GM12878 (cell line): ENCODE data around the gene PACS2. TPM values are rescaled to one million over a fixed set of nuclear protein-coding genes. Genes with fewer than 3 reads are reported as not detected.

Source experiments
- ATAC-seq: fragments of 200-7000 bp; cut with Tn5 transposase; 3 replicates; pipeline ENCODE4 v1.9.1; 2020; ENCODE audit warnings: mild to moderate bottlenecking, moderate library complexity
- BruUV-seq: library from RNA; stranded (reverse); fragments of 400-500 nt; replicated peaks from 2 replicates; lab custom pipeline; 2021; lab: Mats Ljungman, UMichigan
- CTCF ChIA-PET: fragments of 300-600 bp; sonication (Branson Sonifier 250); formaldehyde crosslinking; extraction: SDS; loops from one replicate; lab custom pipeline; 2021; ENCODE audit warnings: inconsistent platforms; lab: Yijun Ruan, JAX
- POLR2A ChIA-PET: fragments of 350-600 bp; formaldehyde crosslinking; extraction: SDS; loops from one replicate; lab custom pipeline; 2021; ENCODE audit warnings: inconsistent platforms; lab: Charles Lee
- RAD21 ChIA-PET: fragments of 300-600 bp; sonication (Branson Sonifier 250); formaldehyde crosslinking; loops from one replicate; lab custom pipeline; 2023; ENCODE audit warnings: antibody characterized with exemption; ENCODE audit not compliant: unreplicated experiment; lab: Charles Lee
- SMC1A ChIA-PET: fragments of 300-600 bp; sonication (Branson Sonifier 250); formaldehyde crosslinking; loops from one replicate; lab custom pipeline; 2023; ENCODE audit not compliant: unreplicated experiment, uncharacterized antibody; lab: Charles Lee
- DNase-seq: peaks from one replicate; pipeline ENCODE4 v3.0.0-alpha.2; 2011; ENCODE audit warnings: low read depth, low spot score
- FAIRE-seq: peaks from 3 replicates; lab custom pipeline; 2011; peaks lifted over from hg19 to GRCh38; lab: Jason Lieb, UNC
- H2AFZ ChIP-seq: 2 replicates; pipeline ENCODE4 v1.6.0; 2011; ENCODE audit warnings: low read depth, low read length, control low read depth; ENCODE audit not compliant: control insufficient read depth
- H3K27ac ChIP-seq: 2 replicates; pipeline ENCODE4 v1.5.1; 2011; ENCODE audit warnings: control low read depth; ENCODE audit not compliant: control insufficient read depth, insufficient read depth
- H3K27me3 ChIP-seq, 2 experiments: replicated peaks in 1 of 2; 2 replicates each; pipeline versions ENCODE4 v1.6.0 to v1.6.1; 2011; ENCODE audit warnings: low read length in 1 of 2; ENCODE audit not compliant: control insufficient read depth in 2 of 2, insufficient read depth in 2 of 2
- H3K36me3 ChIP-seq, 2 experiments: 2 replicates each; pipeline ENCODE4 v1.5.1; 2011; ENCODE audit warnings: low read length in 1 of 2; ENCODE audit not compliant: control insufficient read depth in 2 of 2, insufficient read depth in 2 of 2
- H3K4me1 ChIP-seq: 2 replicates; pipeline ENCODE4 v1.6.1; 2011; ENCODE audit warnings: mild to moderate bottlenecking, low read length, moderate library complexity, mixed read lengths; ENCODE audit not compliant: control insufficient read depth, insufficient read depth
- H3K4me2 ChIP-seq: 2 replicates; pipeline ENCODE4 v1.6.0; 2011; ENCODE audit warnings: control low read depth; ENCODE audit not compliant: control insufficient read depth, insufficient read depth
- H3K4me3 ChIP-seq: fragments of 200-600 bp; sonication (generic); 2 replicates; pipeline ENCODE4 v1.5.1; 2016
- H3K79me2 ChIP-seq: 2 replicates; pipeline ENCODE4 v1.6.0; 2011; ENCODE audit warnings: low read length; ENCODE audit not compliant: control insufficient read depth, insufficient read depth
- H3K9ac ChIP-seq: 2 replicates; pipeline ENCODE4 v1.8.0; 2011; ENCODE audit warnings: low read length, control low read depth, mixed read lengths; ENCODE audit not compliant: control insufficient read depth, insufficient read depth
- H3K9me3 ChIP-seq: replicated peaks from 3 replicates; pipeline ENCODE4 v1.5.1; 2011; ENCODE audit warnings: mild to moderate bottlenecking, low read length; ENCODE audit not compliant: control insufficient read depth, insufficient read depth
- H4K20me1 ChIP-seq: 2 replicates; pipeline ENCODE4 v1.6.0; 2011; ENCODE audit not compliant: control insufficient read depth, insufficient read depth
- BACH1 ChIP-seq: fragments of 450-650 bp; IDR thresholded peaks from 2 replicates; pipeline ENCODE4 v1.6.1; 2017; ENCODE audit warnings: mild to moderate bottlenecking, borderline replicate concordance
- BCL3 ChIP-seq: IDR thresholded peaks from 2 replicates; pipeline ENCODE4 v1.6.1; 2011; ENCODE audit warnings: borderline replicate concordance, low read depth, mild to moderate bottlenecking, moderate library complexity, low read length; ENCODE audit not compliant: insufficient read depth, poor library complexity, severe bottlenecking
- ELK1 ChIP-seq: IDR thresholded peaks from 2 replicates; pipeline ENCODE4 v1.6.1; 2012; ENCODE audit warnings: low read depth, low read length, improper control_type of control experiment
- GABPA ChIP-seq: IDR thresholded peaks from 2 replicates; pipeline ENCODE4 v1.6.1; 2014; ENCODE audit warnings: antibody characterized with exemption, low read depth, mild to moderate bottlenecking, inconsistent platforms
- HDAC6 ChIP-seq: fragments of 200-600 bp; sonication (generic); IDR thresholded peaks from one replicate; pipeline ENCODE4 v1.8.0; 2017; ENCODE audit warnings: antibody characterized with exemption; ENCODE audit not compliant: unreplicated experiment
- HDGF ChIP-seq: fragments of 450-650 bp; IDR thresholded peaks from 2 replicates; pipeline ENCODE4 v1.6.1; 2016; ENCODE audit warnings: antibody characterized with exemption
- IKZF2 ChIP-seq, 2 experiments: fragments of 450-650 bp; IDR thresholded peaks; 2 replicates each; pipeline ENCODE4 v1.6.1; 2017; ENCODE audit warnings: mild to moderate bottlenecking in 2 of 2, moderate library complexity in 2 of 2
- KAT2A ChIP-seq: conservative IDR thresholded peaks from 2 replicates; pipeline ENCODE4 v1.6.1; 2011; ENCODE audit warnings: low read depth, low read length; ENCODE audit not compliant: control insufficient read depth
- NBN ChIP-seq: fragments of 450-650 bp; IDR thresholded peaks from 2 replicates; pipeline ENCODE4 v1.6.1; 2016
- NFIC ChIP-seq: IDR thresholded peaks from 2 replicates; pipeline ENCODE4 v1.6.1; 2012; ENCODE audit warnings: low read depth, mild to moderate bottlenecking, inconsistent platforms, low read length, moderate library complexity
- PBX3 ChIP-seq: IDR thresholded peaks from 2 replicates; pipeline ENCODE4 v1.6.1; 2011; ENCODE audit warnings: mild to moderate bottlenecking, low read depth, low read length, moderate library complexity; ENCODE audit not compliant: insufficient replicate concordance
- RAD51 ChIP-seq: fragments of 450-650 bp; IDR thresholded peaks from 2 replicates; pipeline ENCODE4 v1.6.1; 2016; ENCODE audit warnings: moderate library complexity, mild to moderate bottlenecking, inconsistent platforms
- SIN3A ChIP-seq: IDR thresholded peaks from 2 replicates; pipeline ENCODE4 v1.6.1; 2012; ENCODE audit warnings: low read depth, low read length, improper control_type of control experiment
- SIX5 ChIP-seq: IDR thresholded peaks from 2 replicates; pipeline ENCODE4 v1.6.1; 2011; ENCODE audit warnings: mild to moderate bottlenecking, low read depth, low read length, moderate library complexity; ENCODE audit not compliant: severe bottlenecking
- SRF ChIP-seq, 2 experiments: IDR thresholded peaks; 2 replicates each; pipeline ENCODE4 v1.6.1; 2011; ENCODE audit warnings: low read depth in 2 of 2, low read length in 2 of 2, mild to moderate bottlenecking in 1 of 2, moderate library complexity in 1 of 2
- ZNF24 ChIP-seq: fragments of 450-650 bp; IDR thresholded peaks from 2 replicates; pipeline ENCODE4 v1.6.1; 2017; ENCODE audit warnings: antibody characterized with exemption, mild to moderate bottlenecking
- ZSCAN29 ChIP-seq: fragments of 450-650 bp; IDR thresholded peaks from 2 replicates; pipeline ENCODE4 v1.6.1; 2017; ENCODE audit warnings: mild to moderate bottlenecking, moderate library complexity
- WGBS: methylation state at CpG from one replicate; pipeline ENCODE4 v1.1.6; 2016; ENCODE audit warnings: low lambda C conversion rate; ENCODE audit not compliant: insufficient replicate concordance, insufficient coverage; ENCODE audit errors: missing lambda C conversion rate; 5-methylcytosine and 5-hydroxymethylcytosine counted together
- in situ Hi-C: fragments of 300-500 bp; cut with MboI; formaldehyde crosslinking; loops from 9 replicates; pipeline ENCODE4 v1.14.3; 2018; ENCODE audit warnings: mixed read lengths
- intact Hi-C: fragments of 100-400 bp; cut with micrococcal nuclease; formaldehyde crosslinking; loops from one replicate; pipeline ENCODE4 v1.14.2; 2022; ENCODE audit not compliant: unreplicated experiment
- polyA plus RNA-seq, 11 experiments: library from polyadenylated mRNA; depleted of rRNA in 4 of 11; unstranded in 6 of 11; stranded (reverse) in 5 of 11; fragments of >200 nt; fragmentation: Nextera tagmentation in 4 of 11; fragmentation: Illumina TruSeq in 1 of 11; extraction: Ambion mirVana in 4 of 11; extraction: Trizol in 1 of 11; gene quantifications; 1 replicate in 1 of 11; 2 replicates in 10 of 11; pipeline versions ENCODE4 v1.2.1 to v1.2.3, GENCODE V29; 2011 to 2016; ENCODE audit warnings: inconsistent platforms in 2 of 11, missing spikeins in 2 of 11, low read depth in 1 of 11
- total RNA-seq, 4 experiments: library from RNA; depleted of rRNA in 3 of 4; stranded (reverse); fragments of >200 nt in 3 of 4; fragmentation: Illumina TruSeq in 1 of 4; extraction: Trizol in 1 of 4; gene quantifications; 2 replicates each; pipeline versions ENCODE4 v1.2.1 to v1.2.3, GENCODE V29; 2013 to 2021

PACS2 gene
- total and polyA plus RNA-seq, 10 of the 15 experiments (the other 5 are each of a cell fraction or from before 2014, with no cell fraction given): 0.21 to 37.3 (median 9.4) TPM

- DNase-seq (no peak), FAIRE-seq (no peak), ATAC-seq (no peak)
- Histone ChIP-seq H3K27me3 (no peaks in the 10 kb centered on the region), H3K79me2 (peaks cover 43% of the 10 kb centered on the region), H4K20me1 (no peaks in the 10 kb centered on the region; the same call in 1 of the 2 replicates), H3K4me2 (no peak overlapping the region), H2AFZ (no peak overlapping the region), H3K4me1 (no peaks in the 10 kb centered on the region; the same call in 1 of the 2 replicates), H3K9ac (no peak overlapping the region), H3K36me3 (peaks cover 2 to 4% of the 10 kb centered on the region in 2 experiments; a peak in 3 of 4 replicates), H3K9me3 (no peaks in the 10 kb centered on the region; the same call in 2 of the 3 replicates), H3K4me3 (no peak overlapping the region), H3K27ac (no peak overlapping the region)
- ChIA-PET RAD21 (no interaction called here), CTCF (no interaction called here), SMC1A (no interaction called here), POLR2A (no interaction called here)
- no TSS peak for BruUV-seq
- intact Hi-C loops (no loop called here), in situ Hi-C loops (no loop called here)
- no peak for TF ChIP-seq HDGF
- no peak for TF ChIP-seq ZNF24
- no peak for TF ChIP-seq HDAC6
- TF ChIP-seq SIN3A: no peak
- no peak for TF ChIP-seq NFIC
- no peak for TF ChIP-seq SIX5
- no peak for TF ChIP-seq PBX3
- TF ChIP-seq ELK1: no peak
- no peak for TF ChIP-seq SRF (IDR thresholded peaks at IDR 0.05; ENCODE audit: low read depth in 2 of 2, low read length in 2 of 2)
- TF ChIP-seq NBN: no peak
- TF ChIP-seq BCL3: no peak
- TF ChIP-seq KAT2A: no peak
- TF ChIP-seq IKZF2 (IDR thresholded peaks at IDR 0.05): no peak
- no peak for TF ChIP-seq RAD51
- TF ChIP-seq BACH1: no peak
- TF ChIP-seq ZSCAN29: no peak
- no peak for TF ChIP-seq GABPA
- 85% methylated on average over 12 of the region's 12 CpGs for WGBS
Measured at GRCh38 chr14:105432657-105433056, 118.1 kb downstream of the PACS2 start.
